Spleen (tissue), 11 donors: Measurements from ENCODE around the gene SHKBP1. TPM values are rescaled to one million over a fixed set of nuclear protein-coding genes. Genes with fewer than 3 reads are reported as not detected.
"Not testable (repeated sequence)": the region's sequence is repeated elsewhere in the genome, so short reads cannot be mapped to it uniquely, and the experiment has no call there.

Source experiments
- DNase-seq: peaks from one replicate; pipeline ENCODE4 v3.0.0-alpha.2; 2020
- H3K27ac ChIP-seq, 8 donors: fragments of 200-600 bp; sonication (generic) in 7 of 8; 1 replicate in 4 of 8; 2 replicates in 4 of 8; pipeline versions ENCODE4 v1.5.0 to v1.8.0; 2016 to 2021; ENCODE audit warnings: inconsistent platforms in 4 of 8, mild to moderate bottlenecking in 4 of 8, moderate library complexity in 1 of 8
- H3K27me3 ChIP-seq, 7 donors: fragments of 200-600 bp; sonication (generic) in 6 of 7; replicated peaks in 1 of 7; 1 replicate in 4 of 7; 2 replicates in 3 of 7; pipeline versions ENCODE4 v1.5.0 to v1.8.0; 2016 to 2021; ENCODE audit warnings: inconsistent platforms in 3 of 7, mild to moderate bottlenecking in 1 of 7
- H3K36me3 ChIP-seq, 6 donors: fragments of 200-600 bp; sonication (generic) in 5 of 6; 1 replicate in 4 of 6; 2 replicates in 2 of 6; pipeline versions ENCODE4 v1.5.0 to v1.8.0; 2016 to 2021; ENCODE audit warnings: inconsistent platforms in 2 of 6
- H3K4me1 ChIP-seq, 6 donors: fragments of 200-600 bp; sonication (generic) in 5 of 6; 1 replicate in 3 of 6; 2 replicates in 3 of 6; pipeline versions ENCODE4 v1.5.0 to v1.8.0; 2016 to 2021; ENCODE audit warnings: inconsistent platforms in 3 of 6
- H3K4me3 ChIP-seq, 8 donors: fragments of 200-600 bp; sonication (generic) in 7 of 8; 1 replicate in 4 of 8; 2 replicates in 4 of 8; pipeline versions ENCODE4 v1.5.0 to v1.8.0; 2016 to 2021; ENCODE audit warnings: inconsistent platforms in 4 of 8, mild to moderate bottlenecking in 4 of 8, moderate library complexity in 2 of 8
- H3K9me3 ChIP-seq, 8 donors: fragments of 200-600 bp; sonication (generic) in 7 of 8; 1 replicate in 4 of 8; 2 replicates in 4 of 8; pipeline versions ENCODE4 v1.5.0 to v1.8.0; 2016 to 2021; ENCODE audit warnings: inconsistent platforms in 4 of 8
- POLR2A ChIP-seq, 3 donors: fragments of 450-650 bp; IDR thresholded peaks; one replicate each; pipeline ENCODE4 v1.5.1; 2017; ENCODE audit warnings: antibody characterized with exemption in 3 of 3, mild to moderate bottlenecking in 1 of 3
- POLR2AphosphoS5 ChIP-seq, 3 donors: sonication (generic); formaldehyde crosslinking; IDR thresholded peaks; one replicate each; pipeline ENCODE4 v1.5.1; 2017; ENCODE audit warnings: antibody characterized with exemption in 3 of 3
- WGBS, 5 donors: extraction: QIAGEN DNeasy Blood & Tissue Kit in 3 of 5; methylation state at CpG; one replicate each; pipeline versions ENCODE4 v1.1.5 to v1.1.7; 2013 to 2018; 5-methylcytosine and 5-hydroxymethylcytosine counted together
- intact Hi-C: fragments of 100-400 bp; cut with DNase I; formaldehyde crosslinking; loops from one replicate; pipeline ENCODE4 v1.15.0; 2023; ENCODE audit warnings: low total_unique reads
- polyA plus RNA-seq, 3 donors: library from polyadenylated mRNA; stranded (reverse); fragments of 200-250 nt; gene quantifications; one replicate each; pipeline ENCODE4 v1.2.1, GENCODE V29; 2013
- total RNA-seq, 7 donors: library from RNA; depleted of rRNA in 3 of 7; stranded (reverse); fragments of >200 nt in 3 of 7; fragmentation: NEBNext Ultra II Directional in 4 of 7; extraction: Animal tissue kit (Norgen Biotek cat#: 25700) in 4 of 7; gene quantifications; one replicate each; pipeline versions ENCODE4 v1.1.0 to v1.2.1, GENCODE V29; 2016 to 2021
- TF ChIP-seq, protein P1 (sequence below), 11 experiments: fragments of 200-600 bp in 7 of 11; fragments of 450-650 bp in 4 of 11; sonication (generic) in 4 of 11; IDR thresholded peaks in 8 of 11; conservative IDR thresholded peaks in 3 of 11; 1 replicate in 7 of 11; 2 replicates in 4 of 11; pipeline versions ENCODE4 v1.4.0 to v1.8.0; 2016 to 2021; ENCODE audit warnings: antibody characterized with exemption in 11 of 11, inconsistent platforms in 4 of 11, mild to moderate bottlenecking in 1 of 11
- donor health status: healthy with polysubstance abuse.
- donor health status: DM: no; HTN: no; CAD: no; lungs with moderate emphysema.
- donor health status: DM: no; HTN: no; CAD: no.
- donor health status: Bipolar disorder and iron deficiency.
- donor health status: healthy.
- donor health status: DM: no; HTN: no; CAD: no.
- donor health status: DM: yes; HTN: yes; CAD: no.

Gene SHKBP1
- total and polyA plus RNA-seq, 10 donors, result 102 to 282 (median 151) TPM

DNA sequence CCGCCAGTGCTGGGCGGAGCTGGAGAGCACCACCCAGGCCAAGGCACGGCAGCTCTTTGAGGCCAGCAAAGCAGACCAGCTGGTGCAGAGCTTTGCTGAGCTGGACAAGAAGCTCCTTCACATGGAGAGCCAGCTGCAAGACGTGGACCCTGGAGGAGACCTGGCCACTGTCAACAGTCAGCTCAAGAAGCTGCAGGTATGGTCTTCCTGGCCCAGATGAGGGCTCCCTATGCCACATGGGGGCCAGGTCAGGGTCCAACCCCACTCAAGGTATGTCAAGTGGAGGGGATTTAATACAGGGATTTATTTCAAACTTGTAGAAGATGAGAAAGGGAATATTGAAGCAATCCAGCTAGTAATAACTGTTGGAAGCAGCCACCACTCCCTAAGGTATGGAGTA, 42.5 kb upstream of the SHKBP1 start:
- 81 to 98% (median 86%) methylated on average over 4 of the region's 4 CpGs for WGBS, 5 donors
- Histone ChIP-seq H3K27ac (no peak overlapping the region), H3K4me1 (peaks cover 2 to 11% (median 10%) of the 10 kb centered on the region in 6 donors), H3K27me3 (peaks cover 0 to 62% (median 11%) of the 10 kb centered on the region in 7 donors), H3K9me3 (peaks cover 0 to 10% (median 8%) of the 10 kb centered on the region in 8 donors), H3K4me3 (no peak overlapping the region), H3K36me3 (no peaks in the 10 kb centered on the region)
- no peak for DNase-seq
- intact Hi-C loops, result loop anchor here (10.0 kb wide), 1 partner anchor 61 kb away; no protein-coding TSS in a partner anchor
- no peak for TF ChIP-seq POLR2AphosphoS5 (IDR thresholded peaks at IDR 0.05)
- TF ChIP-seq POLR2A (IDR thresholded peaks at IDR 0.05), result no peak
- TF ChIP-seq, protein P1, sequence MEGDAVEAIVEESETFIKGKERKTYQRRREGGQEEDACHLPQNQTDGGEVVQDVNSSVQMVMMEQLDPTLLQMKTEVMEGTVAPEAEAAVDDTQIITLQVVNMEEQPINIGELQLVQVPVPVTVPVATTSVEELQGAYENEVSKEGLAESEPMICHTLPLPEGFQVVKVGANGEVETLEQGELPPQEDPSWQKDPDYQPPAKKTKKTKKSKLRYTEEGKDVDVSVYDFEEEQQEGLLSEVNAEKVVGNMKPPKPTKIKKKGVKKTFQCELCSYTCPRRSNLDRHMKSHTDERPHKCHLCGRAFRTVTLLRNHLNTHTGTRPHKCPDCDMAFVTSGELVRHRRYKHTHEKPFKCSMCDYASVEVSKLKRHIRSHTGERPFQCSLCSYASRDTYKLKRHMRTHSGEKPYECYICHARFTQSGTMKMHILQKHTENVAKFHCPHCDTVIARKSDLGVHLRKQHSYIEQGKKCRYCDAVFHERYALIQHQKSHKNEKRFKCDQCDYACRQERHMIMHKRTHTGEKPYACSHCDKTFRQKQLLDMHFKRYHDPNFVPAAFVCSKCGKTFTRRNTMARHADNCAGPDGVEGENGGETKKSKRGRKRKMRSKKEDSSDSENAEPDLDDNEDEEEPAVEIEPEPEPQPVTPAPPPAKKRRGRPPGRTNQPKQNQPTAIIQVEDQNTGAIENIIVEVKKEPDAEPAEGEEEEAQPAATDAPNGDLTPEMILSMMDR (IDR thresholded peaks at IDR 0.05 in 8 of 11, conservative IDR thresholded peaks at IDR 0.05 in 3 of 11), result no peak

DNA sequence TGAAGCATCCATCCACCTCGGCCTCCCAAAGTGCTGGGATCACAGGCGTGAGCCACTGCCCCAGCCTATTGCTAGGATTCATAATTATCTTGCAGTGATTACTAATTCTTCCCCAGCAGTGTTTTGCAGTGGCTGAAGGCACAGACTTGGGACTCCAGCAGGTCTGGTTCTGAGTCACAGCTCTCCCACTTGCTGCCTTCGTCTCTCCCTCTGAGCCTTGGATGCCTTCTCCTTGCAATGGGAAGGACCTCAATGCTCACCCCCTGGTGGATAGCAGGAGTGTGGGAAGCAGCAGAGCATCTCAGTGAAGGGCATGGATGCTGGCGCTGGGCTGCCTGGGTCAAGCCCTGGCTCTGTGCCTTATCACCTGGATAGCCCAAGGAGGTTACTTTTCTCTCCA, 37.6 kb upstream of the SHKBP1 start:
- no peaks in the 10 kb centered on the region for H3K36me3 ChIP-seq
- peaks cover 0 to 4% (median 0%) of the 10 kb centered on the region in 6 donors for H3K4me1 ChIP-seq
- TF ChIP-seq, protein P1 (IDR thresholded peaks at IDR 0.05 in 8 of 11, conservative IDR thresholded peaks at IDR 0.05 in 3 of 11), result no peak
- no peak for TF ChIP-seq POLR2A (IDR thresholded peaks at IDR 0.05)
- TF ChIP-seq POLR2AphosphoS5 (IDR thresholded peaks at IDR 0.05), result no peak
- no peak overlapping the region for H3K27ac ChIP-seq
- intact Hi-C loops, result loop anchor here (10.0 kb wide), 1 partner anchor 56 kb away; no protein-coding TSS in a partner anchor
- H3K9me3 ChIP-seq, result peaks cover 0 to 7% (median 5%) of the 10 kb centered on the region in 8 donors
- no peak overlapping the region for H3K4me3 ChIP-seq
- H3K27me3 ChIP-seq, result peaks cover 0 to 29% (median 0%) of the 10 kb centered on the region in 7 donors
- WGBS, 5 donors, result 56 to 71% (median 68%) methylated on average over 4 of the region's 4 CpGs
- DNase-seq, result no peak

DNA sequence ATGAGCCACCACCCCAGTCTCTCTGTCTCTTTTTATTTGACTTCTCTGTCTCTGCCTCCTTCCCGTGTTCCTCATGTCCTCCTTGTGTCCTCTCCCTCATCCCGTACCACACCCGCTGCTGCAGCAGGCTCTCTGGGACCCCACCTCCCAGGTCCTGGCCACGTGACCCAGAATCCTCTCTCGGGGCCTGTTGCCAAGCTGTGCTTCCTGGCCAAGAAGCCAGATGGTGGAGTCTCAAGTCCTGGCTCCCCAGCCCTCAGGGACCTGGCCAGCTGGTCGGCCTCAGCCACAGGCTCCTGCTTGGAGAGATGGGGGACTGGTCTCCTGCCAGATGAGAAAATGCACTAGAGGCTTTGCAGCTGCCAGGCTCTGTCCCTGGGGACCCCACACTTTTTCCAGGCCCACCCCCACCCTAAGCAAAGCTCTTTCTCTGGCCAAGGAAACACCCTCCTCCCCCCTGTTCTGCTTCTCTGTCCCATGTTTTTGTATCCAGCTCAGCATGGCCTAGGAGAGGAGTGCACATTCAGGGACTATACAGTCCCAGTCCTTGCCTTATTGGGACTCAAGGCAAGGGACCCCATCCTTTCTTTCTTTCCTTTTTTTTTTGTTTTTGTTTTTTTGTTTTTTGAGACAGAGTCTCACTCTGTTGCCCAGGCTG, 34.3 kb upstream of the SHKBP1 start:
- WGBS, 5 donors, result 40 to 60% (median 50%) methylated on average over 5 to 6 of the region's 6 CpGs
- Histone ChIP-seq H3K27me3 (peaks cover 0 to 33% (median 0%) of the 10 kb centered on the region in 7 donors), H3K9me3 (peaks cover 0 to 10% (median 4%) of the 10 kb centered on the region in 8 donors), H3K36me3 (no peaks in the 10 kb centered on the region), H3K4me3 (no peak overlapping the region), H3K4me1 (peaks cover 0 to 4% (median 0%) of the 10 kb centered on the region in 6 donors), H3K27ac (no peak overlapping the region)
- intact Hi-C loops, result no loop called here
- no peak for TF ChIP-seq POLR2A (IDR thresholded peaks at IDR 0.05)
- peak in 1 of 3 donors; percentile 35 for TF ChIP-seq POLR2AphosphoS5 (IDR thresholded peaks at IDR 0.05)
- DNase-seq, result no peak

DNA sequence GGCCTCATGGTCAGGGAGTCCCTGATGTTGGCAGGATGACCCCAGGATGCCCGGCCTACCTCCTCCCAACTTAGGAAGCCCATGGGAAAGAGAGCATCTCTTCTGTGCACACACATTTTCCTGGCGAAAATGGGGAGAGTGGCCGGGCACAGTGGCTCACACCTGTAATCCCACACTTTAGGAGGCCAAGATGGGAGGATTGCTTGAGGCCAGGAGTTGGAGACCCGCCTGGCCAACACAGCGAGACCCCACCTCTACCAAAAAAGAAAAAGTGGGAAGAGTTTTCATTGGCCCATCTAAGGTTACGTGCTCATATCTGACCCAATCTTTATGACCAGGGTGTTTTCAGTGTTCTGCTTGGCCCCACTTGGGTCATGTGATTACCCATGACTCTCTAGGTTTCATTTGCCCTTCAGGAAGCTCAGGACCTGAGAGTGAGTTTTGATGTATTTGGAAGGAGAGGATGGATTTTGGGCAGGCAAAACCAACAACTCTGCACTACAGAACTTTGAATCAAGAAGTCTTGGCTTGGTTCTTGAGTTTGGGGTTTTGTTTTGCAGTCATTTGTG, 33.6 kb upstream of the SHKBP1 start:
- H3K4me1 ChIP-seq, result peaks cover 0 to 4% (median 0%) of the 10 kb centered on the region in 6 donors
- no peaks in the 10 kb centered on the region for H3K36me3 ChIP-seq
- WGBS, 5 donors, result 89 to 96% (median 92%) methylated on average over 6 of the region's 6 CpGs
- TF ChIP-seq POLR2A (IDR thresholded peaks at IDR 0.05) (no peak), POLR2AphosphoS5 (IDR thresholded peaks at IDR 0.05) (no peak)
- TF ChIP-seq, protein P1 (IDR thresholded peaks at IDR 0.05 in 8 of 11, conservative IDR thresholded peaks at IDR 0.05 in 3 of 11), result no peak
- H3K9me3 ChIP-seq, result peaks cover 0 to 10% (median 4%) of the 10 kb centered on the region in 8 donors
- no peak overlapping the region for H3K4me3 ChIP-seq
- peaks cover 0 to 41% (median 2%) of the 10 kb centered on the region in 7 donors for H3K27me3 ChIP-seq
- no peak overlapping the region for H3K27ac ChIP-seq
- no peak for DNase-seq
- intact Hi-C loops, result no loop called here

DNA sequence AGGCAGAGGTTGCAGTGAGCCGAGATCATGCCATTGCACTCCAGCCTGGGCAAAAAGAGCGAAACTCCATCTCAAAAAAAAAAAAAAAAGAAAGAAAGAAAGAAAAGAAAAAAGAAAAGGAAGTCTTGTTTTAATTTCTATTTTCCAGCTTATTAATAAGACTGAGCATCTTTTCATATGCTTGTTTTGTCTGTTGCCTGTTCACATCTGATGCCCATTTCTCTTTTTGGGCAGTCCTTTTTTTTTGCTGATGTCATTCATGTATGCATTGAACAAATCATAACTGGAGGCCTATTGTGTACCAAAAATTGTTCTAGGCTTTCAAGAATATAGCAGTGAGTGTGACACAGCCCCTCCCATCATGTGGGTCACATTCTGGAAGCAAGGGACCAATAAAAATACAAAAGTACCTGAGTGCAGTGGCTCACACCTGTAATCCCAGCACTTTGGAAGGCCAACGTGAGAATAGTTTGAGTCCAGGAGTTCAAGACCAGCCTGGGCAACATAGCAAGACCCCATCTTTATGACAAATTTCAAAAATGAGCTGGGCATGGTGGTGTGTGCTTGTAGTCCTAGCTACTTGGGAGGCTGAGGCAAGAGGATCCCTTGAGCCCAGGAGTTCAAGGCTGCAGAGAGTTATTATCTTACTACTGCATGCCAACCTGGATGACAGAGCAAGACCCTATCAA, 30.4 kb upstream of the SHKBP1 start:
- H3K27ac ChIP-seq, H3K36me3 ChIP-seq, DNase-seq, intact Hi-C loops, H3K4me3 ChIP-seq: not testable (repeated sequence)
- peaks cover 0 to 10% (median 4%) of the 10 kb centered on the region in 8 donors for H3K9me3 ChIP-seq
- peaks cover 0 to 66% (median 12%) of the 10 kb centered on the region in 7 donors for H3K27me3 ChIP-seq
- WGBS, 5 donors, result 79 to 85% (median 80%) methylated on average over 3 of the region's 3 CpGs
- peaks cover 0 to 12% (median 7%) of the 10 kb centered on the region in 6 donors for H3K4me1 ChIP-seq

DNA sequence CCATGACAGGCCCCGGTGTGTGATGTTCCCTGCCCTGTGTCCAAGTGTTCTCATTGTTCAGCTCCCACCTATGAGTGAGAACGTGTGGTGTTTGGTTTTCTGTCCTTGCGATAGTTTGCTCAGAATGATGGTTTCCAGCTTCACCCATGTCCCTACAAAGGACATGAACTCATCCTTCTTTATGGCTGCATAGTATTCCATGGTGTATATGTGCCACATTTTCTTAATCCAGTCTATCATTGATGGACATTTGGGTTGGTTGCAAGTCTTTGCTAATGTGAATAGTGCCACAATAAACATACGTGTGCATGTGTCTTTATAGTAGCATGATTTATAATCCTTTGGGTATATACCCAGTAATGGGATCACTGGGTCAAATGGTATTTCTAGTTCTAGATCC, 29.5 kb upstream of the SHKBP1 start:
- H3K36me3 ChIP-seq, H3K27ac ChIP-seq, intact Hi-C loops, H3K4me3 ChIP-seq, DNase-seq: not testable (repeated sequence)
- peaks cover 0 to 10% (median 4%) of the 10 kb centered on the region in 8 donors for H3K9me3 ChIP-seq
- peaks cover 0 to 72% (median 12%) of the 10 kb centered on the region in 7 donors for H3K27me3 ChIP-seq
- H3K4me1 ChIP-seq, result peaks cover 0 to 11% (median 7%) of the 10 kb centered on the region in 6 donors
- WGBS, 5 donors, result 73 to 93% (median 83%) methylated on average over 4 of the region's 4 CpGs
